Aorta (tissue), 5 donors: ENCODE results near the gene POLE2. TPM values are rescaled to one million over a fixed set of nuclear protein-coding genes. Genes with fewer than 3 reads are reported as not detected.
"Not testable (repeated sequence)": the region's sequence is repeated elsewhere in the genome, so short reads cannot be mapped to it uniquely, and the experiment has no call there.

Source experiments
- ATAC-seq: fragments of 200-7000 bp; cut with Tn5 transposase; one replicate; pipeline ENCODE4 v1.9.1; 2022; ENCODE audit warnings: moderate library complexity; ENCODE audit not compliant: low FRiP score
- DNase-seq, 2 donors: peaks; one replicate each; pipeline ENCODE4 v3.0.0-alpha.2; 2020
- H3K27ac ChIP-seq, 2 donors: one replicate each; pipeline ENCODE4 v1.5.1; 2013; ENCODE audit warnings: low read length in 2 of 2, mild to moderate bottlenecking in 2 of 2, moderate library complexity in 2 of 2, control low read depth in 1 of 2, inconsistent platforms in 1 of 2, low read depth in 1 of 2
- H3K27me3 ChIP-seq, 2 donors: one replicate each; pipeline ENCODE4 v1.6.1; 2013; ENCODE audit warnings: control low read depth in 1 of 2, low read length in 1 of 2, mild to moderate bottlenecking in 1 of 2, moderate library complexity in 1 of 2; ENCODE audit not compliant: insufficient read depth in 2 of 2, control insufficient read depth in 1 of 2
- H3K36me3 ChIP-seq, 2 donors: one replicate each; pipeline ENCODE4 v1.6.1; 2013; ENCODE audit warnings: control low read depth in 1 of 2, low read length in 1 of 2, mild to moderate bottlenecking in 1 of 2; ENCODE audit not compliant: insufficient read depth in 2 of 2, control insufficient read depth in 1 of 2
- H3K4me1 ChIP-seq, 2 donors: one replicate each; pipeline ENCODE4 v1.6.1; 2013; ENCODE audit warnings: low read length in 2 of 2, control low read depth in 1 of 2, mild to moderate bottlenecking in 1 of 2, moderate library complexity in 1 of 2; ENCODE audit not compliant: insufficient read depth in 2 of 2, control insufficient read depth in 1 of 2
- H3K4me3 ChIP-seq, 2 donors: one replicate each; pipeline ENCODE4 v1.5.1; 2013; ENCODE audit warnings: low read length in 2 of 2, control low read depth in 1 of 2, mild to moderate bottlenecking in 1 of 2
- H3K9me3 ChIP-seq: one replicate; pipeline ENCODE4 v1.6.1; 2013; ENCODE audit warnings: mild to moderate bottlenecking, low read length; ENCODE audit not compliant: control insufficient read depth
- WGBS, 2 donors: extraction: QIAGEN DNeasy Blood & Tissue Kit; methylation state at CpG; one replicate each; pipeline ENCODE4 v1.1.7; 2013; 5-methylcytosine and 5-hydroxymethylcytosine counted together
- intact Hi-C, 2 donors: fragments of 100-400 bp; cut with DNase I; formaldehyde crosslinking; loops; one replicate each; pipeline versions ENCODE4 v1.14.2 to v1.15.0; 2022
- long read RNA-seq, 2 donors: library from polyadenylated mRNA; unstranded; transcript quantifications; one replicate each; pipeline ENCODE4 v2.0.0, GENCODE V29; 2020 to 2021
- polyA plus RNA-seq, 2 donors: library from polyadenylated mRNA; stranded (reverse); fragments of 200-250 nt; gene quantifications; one replicate each; pipeline ENCODE4 v1.2.3, GENCODE V29; 2013
- total RNA-seq, 2 donors: library from RNA; stranded (reverse); fragmentation: NEBNext Ultra II Directional; extraction: Animal tissue kit (Norgen Biotek cat#: 25700); gene quantifications; one replicate each; pipeline ENCODE4 v1.2.1, GENCODE V29; 2021
- donor health status: healthy with polysubstance abuse.
- donor health status: Bipolar disorder and iron deficiency.
- donor health status: DM: no; HTN: no; CAD: no.
- donor health status: DM: no; HTN: no; CAD: no.
- donor health status: DM: yes; HTN: yes; CAD: no.

The POLE2 gene
- total RNA-seq (1 to 10 TPM; 1.2 to 3.2 TPM), polyA plus RNA-seq (10 to 100 TPM in 1 of 2 donors, 1 to 10 TPM in 1; 5.4 to 13.6 TPM)
- long read RNA-seq, donor 1, partial matches to known transcripts: 0 of 6 reads
- long read RNA-seq, donor 1, other reads (novel, unspliced or antisense): 5 of 6 reads
- long read RNA-seq, donor 2, partial matches to known transcripts: 0 of 9 reads
- long read RNA-seq, donor 2, other reads (novel, unspliced or antisense): 8 of 9 reads

GRCh38 chr14:49687942-49688700 lies at the start of gene POLE2:
POLE2 (minus strand) TSS chr14:49688214; CDS start chr14:49688203, 11 bp downstream.
- ATAC-seq (peak; percentile 90), DNase-seq (peak; percentile 83 to 93)
- intact Hi-C loops: no loop called here
- no peaks in the 10 kb centered on the region for H3K9me3 ChIP-seq
- H3K27ac ChIP-seq: peak within 1 kb of the TSS in 1 of 2 donors; percentile 88
- no peaks in the 10 kb centered on the region for H3K36me3 ChIP-seq
- H3K4me1 ChIP-seq: no peaks in the 10 kb centered on the region
- 4% methylated on average over 67 of the region's 67 CpGs for WGBS, 2 donors
- no peaks in the 10 kb centered on the region for H3K27me3 ChIP-seq
- H3K4me3 ChIP-seq: peak within 1 kb of the TSS; percentile 33 to 37

- H3K27me3 ChIP-seq, H3K4me3 ChIP-seq, H3K4me1 ChIP-seq, H3K9me3 ChIP-seq, ATAC-seq, H3K27ac ChIP-seq, H3K36me3 ChIP-seq, intact Hi-C loops, DNase-seq: not testable (repeated sequence)
- 88 to 97% methylated on average over 4 of the region's 4 CpGs for WGBS, 2 donors
Measured at GRCh38 chr14:49735669-49736068, 47.7 kb upstream of the POLE2 start.

GRCh38 chr14:49733836-49734235 lies 45.8 kb upstream of the POLE2 start:
- Histone ChIP-seq H3K4me1 (no peaks in the 10 kb centered on the region), H3K27ac (no peak overlapping the region), H3K27me3 (no peaks in the 10 kb centered on the region), H3K4me3 (no peak overlapping the region), H3K9me3 (no peaks in the 10 kb centered on the region), H3K36me3 (peaks cover 0 to 3% of the 10 kb centered on the region in 2 donors)
- intact Hi-C loops: no loop called here
- no peak for ATAC-seq
- no peak for DNase-seq

- Histone ChIP-seq H3K9me3 (no peaks in the 10 kb centered on the region), H3K27me3 (no peaks in the 10 kb centered on the region), H3K36me3 (peaks cover 0 to 2% of the 10 kb centered on the region in 2 donors), H3K4me3 (no peak overlapping the region), H3K4me1 (no peaks in the 10 kb centered on the region), H3K27ac (no peak overlapping the region)
- ATAC-seq: no peak
- DNase-seq: no peak
- 88 to 94% methylated on average over 3 of the region's 3 CpGs for WGBS, 2 donors
- intact Hi-C loops: no loop called here
Measured at GRCh38 chr14:49732896-49733295, 44.9 kb upstream of the POLE2 start.

- Histone ChIP-seq H3K36me3 (peaks cover 0 to 5% of the 10 kb centered on the region in 2 donors), H3K4me1 (no peaks in the 10 kb centered on the region), H3K9me3 (no peaks in the 10 kb centered on the region), H3K27me3 (no peaks in the 10 kb centered on the region), H3K27ac (no peak overlapping the region), H3K4me3 (no peak overlapping the region)
- ATAC-seq (no peak), DNase-seq (no peak)
- 88 to 89% methylated on average over 5 of the region's 5 CpGs for WGBS, 2 donors
- intact Hi-C loops: no loop called here
Measured at GRCh38 chr14:49727171-49727570, 39.2 kb upstream of the POLE2 start.

- H3K36me3 ChIP-seq, ATAC-seq, H3K9me3 ChIP-seq, DNase-seq, H3K27ac ChIP-seq, H3K27me3 ChIP-seq, H3K4me1 ChIP-seq, H3K4me3 ChIP-seq, intact Hi-C loops: not testable (repeated sequence)
- WGBS, 2 donors: 84 to 87% methylated on average over 9 of the region's 9 CpGs
Measured at GRCh38 chr14:49721733-49722435, 33.9 kb upstream of the POLE2 start.

GRCh38 chr14:49720744-49721143 lies 32.7 kb upstream of the POLE2 start:
- Histone ChIP-seq H3K9me3 (no peaks in the 10 kb centered on the region), H3K36me3 (peaks cover 0 to 2% of the 10 kb centered on the region in 2 donors), H3K27ac (no peak overlapping the region), H3K4me3 (no peak overlapping the region), H3K4me1 (no peaks in the 10 kb centered on the region), H3K27me3 (no peaks in the 10 kb centered on the region)
- intact Hi-C loops: no loop called here
- ATAC-seq: no peak
- DNase-seq: no peak

GRCh38 chr14:49710993-49711392 lies 23.0 kb upstream of the POLE2 start:
- H3K9me3 ChIP-seq, DNase-seq, H3K27me3 ChIP-seq, intact Hi-C loops, ATAC-seq, H3K36me3 ChIP-seq, H3K4me3 ChIP-seq, H3K27ac ChIP-seq, H3K4me1 ChIP-seq: not testable (repeated sequence)
- WGBS, 2 donors: 95 to 96% methylated on average over 11 of the region's 11 CpGs
